ENCODE measurements around the gene LIMCH1. TPM values are rescaled to one million over a fixed set of nuclear protein-coding genes. Genes with fewer than 3 reads are reported as not detected.

The LIMCH1 gene
- total and polyA plus RNA-seq, 10 donors: 14.4 to 434 (median 212) TPM

DNA sequence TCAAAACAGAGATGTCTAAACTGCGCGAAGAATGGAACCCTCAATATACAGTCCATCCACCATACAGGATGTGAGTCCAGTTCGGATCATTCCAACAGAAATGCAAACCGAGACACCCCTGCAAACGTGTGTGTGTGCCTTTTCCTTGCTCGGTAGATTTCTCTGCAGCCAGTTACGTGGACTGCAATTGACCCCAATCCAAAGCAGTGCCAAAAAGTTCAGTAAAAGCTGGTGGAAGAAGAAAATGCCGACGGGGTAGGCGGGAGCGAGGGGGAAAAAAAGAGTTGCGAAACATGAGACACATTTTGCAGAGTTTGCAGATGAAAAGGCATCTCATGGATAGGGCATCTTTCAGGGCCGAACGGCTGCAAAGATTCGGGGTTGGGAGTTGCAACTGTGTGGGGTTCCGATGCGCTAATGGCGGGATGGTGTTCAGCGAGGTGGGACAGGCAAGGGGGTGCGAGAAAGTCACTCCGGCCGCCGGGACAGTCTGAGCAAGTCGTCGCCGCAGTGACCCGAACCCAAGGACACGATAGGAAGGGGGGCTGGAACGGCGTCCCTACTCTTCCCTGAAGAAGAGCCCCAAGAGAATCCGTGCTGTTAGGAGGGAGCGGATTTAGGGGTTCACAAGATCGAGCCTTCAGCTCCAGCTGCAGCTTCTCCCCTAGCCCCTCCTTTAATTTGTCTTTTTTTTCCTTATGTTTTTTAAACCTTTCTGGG is 206.8 kb downstream of the LIMCH1 start:
- TF ChIP-seq, protein P1, sequence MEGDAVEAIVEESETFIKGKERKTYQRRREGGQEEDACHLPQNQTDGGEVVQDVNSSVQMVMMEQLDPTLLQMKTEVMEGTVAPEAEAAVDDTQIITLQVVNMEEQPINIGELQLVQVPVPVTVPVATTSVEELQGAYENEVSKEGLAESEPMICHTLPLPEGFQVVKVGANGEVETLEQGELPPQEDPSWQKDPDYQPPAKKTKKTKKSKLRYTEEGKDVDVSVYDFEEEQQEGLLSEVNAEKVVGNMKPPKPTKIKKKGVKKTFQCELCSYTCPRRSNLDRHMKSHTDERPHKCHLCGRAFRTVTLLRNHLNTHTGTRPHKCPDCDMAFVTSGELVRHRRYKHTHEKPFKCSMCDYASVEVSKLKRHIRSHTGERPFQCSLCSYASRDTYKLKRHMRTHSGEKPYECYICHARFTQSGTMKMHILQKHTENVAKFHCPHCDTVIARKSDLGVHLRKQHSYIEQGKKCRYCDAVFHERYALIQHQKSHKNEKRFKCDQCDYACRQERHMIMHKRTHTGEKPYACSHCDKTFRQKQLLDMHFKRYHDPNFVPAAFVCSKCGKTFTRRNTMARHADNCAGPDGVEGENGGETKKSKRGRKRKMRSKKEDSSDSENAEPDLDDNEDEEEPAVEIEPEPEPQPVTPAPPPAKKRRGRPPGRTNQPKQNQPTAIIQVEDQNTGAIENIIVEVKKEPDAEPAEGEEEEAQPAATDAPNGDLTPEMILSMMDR (IDR thresholded peaks at IDR 0.05 in 8 of 11, conservative IDR thresholded peaks at IDR 0.05 in 3 of 11): no peak
- TF ChIP-seq POLR2A (IDR thresholded peaks at IDR 0.05): no peak
- no peak for TF ChIP-seq POLR2AphosphoS5 (IDR thresholded peaks at IDR 0.05)
- Histone ChIP-seq H3K9me3 (peaks cover 0 to 6% (median 0%) of the 10 kb centered on the region in 8 donors), H3K4me1 (peaks cover 0 to 21% (median 4%) of the 10 kb centered on the region in 6 donors), H3K36me3 (no peaks in the 10 kb centered on the region), H3K27me3 (replicated peaks in 1 of 7) (peaks cover 17 to 94% (median 62%) of the 10 kb centered on the region in 7 donors), H3K4me3 (no peak overlapping the region), H3K27ac (no peak overlapping the region)
- intact Hi-C loops (cut with DNase I; ENCODE audit: low total_unique reads): no loop called here
- no peak for DNase-seq
- WGBS, 5 donors: 11 to 17% (median 14%) methylated on average over 33 of the region's 33 CpGs

DNA sequence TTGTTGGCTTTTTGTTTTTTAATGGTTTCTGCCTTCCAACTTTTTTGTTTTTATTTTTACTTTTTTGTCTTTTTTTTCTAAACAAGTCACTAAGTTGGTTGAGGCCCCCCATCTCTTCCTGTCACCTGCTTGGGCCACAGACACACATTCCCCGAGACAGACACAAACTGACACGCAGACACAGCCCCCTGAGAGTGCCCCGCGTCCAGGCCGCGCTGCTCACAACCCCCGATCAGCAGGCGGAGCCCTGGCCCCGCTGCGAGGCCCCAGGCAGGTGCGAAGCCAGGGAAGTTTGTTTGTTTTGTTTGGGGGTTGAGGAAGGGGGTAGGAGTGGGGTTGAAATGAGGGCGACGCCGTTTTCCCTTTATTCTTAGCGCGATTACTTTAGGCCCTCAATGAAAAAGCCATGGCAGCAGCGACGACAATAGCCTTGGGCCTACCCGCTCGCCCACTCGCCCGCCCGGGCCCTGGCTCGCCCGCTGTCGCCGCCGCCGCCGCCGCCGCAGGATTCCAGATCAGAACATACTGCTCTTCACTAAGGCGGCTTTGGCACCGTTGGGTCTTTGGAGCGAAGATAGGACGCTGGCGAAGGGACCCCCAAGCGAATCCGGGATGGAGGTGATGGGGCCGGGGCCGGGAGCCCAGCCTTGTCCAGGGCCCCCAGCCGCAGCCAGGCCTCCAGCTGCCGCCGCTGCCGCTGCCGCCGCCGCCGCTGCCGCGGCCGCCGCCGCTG is 207.5 kb downstream of the LIMCH1 start:
- Histone ChIP-seq H3K4me3 (no peak overlapping the region), H3K36me3 (no peaks in the 10 kb centered on the region), H3K4me1 (peaks cover 0 to 25% (median 6%) of the 10 kb centered on the region in 6 donors), H3K27ac (no peak overlapping the region), H3K9me3 (peaks cover 0 to 6% (median 0%) of the 10 kb centered on the region in 8 donors), H3K27me3 (replicated peaks in 1 of 7) (peaks cover 17 to 94% (median 69%) of the 10 kb centered on the region in 7 donors)
- no peak for TF ChIP-seq POLR2AphosphoS5 (IDR thresholded peaks at IDR 0.05)
- TF ChIP-seq POLR2A (IDR thresholded peaks at IDR 0.05): no peak
- TF ChIP-seq, protein P1 (IDR thresholded peaks at IDR 0.05 in 8 of 11, conservative IDR thresholded peaks at IDR 0.05 in 3 of 11): no peak
- DNase-seq: no peak
- WGBS, 5 donors: 11 to 14% (median 14%) methylated on average over 38 to 54 of the region's 54 CpGs
- intact Hi-C loops (cut with DNase I; ENCODE audit: low total_unique reads): no loop called here

DNA sequence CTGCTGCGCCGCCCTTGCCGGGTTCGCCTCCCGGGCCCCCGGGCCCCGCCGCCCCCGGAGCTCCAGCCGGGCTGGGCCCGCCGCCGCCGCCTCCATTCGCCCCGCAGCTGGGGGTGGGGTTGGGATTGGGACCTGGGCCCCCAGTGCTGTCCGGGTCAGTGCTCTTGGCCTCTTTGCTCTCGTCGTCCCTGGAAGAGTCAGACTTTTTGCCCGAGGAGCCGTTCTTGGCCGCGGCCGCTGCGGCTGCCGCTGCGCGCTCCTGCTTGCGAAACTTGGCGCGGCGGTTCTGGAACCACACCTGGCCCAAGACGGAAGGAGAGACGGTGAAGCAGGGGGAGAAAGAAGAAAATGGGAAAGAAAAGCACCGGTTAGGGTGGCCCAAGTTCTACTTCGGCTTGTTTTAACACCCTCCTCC is 208.1 kb downstream of the LIMCH1 start:
- Histone ChIP-seq H3K9me3 (peaks cover 0 to 6% (median 0%) of the 10 kb centered on the region in 8 donors), H3K27ac (no peak overlapping the region), H3K36me3 (no peaks in the 10 kb centered on the region), H3K4me1 (peaks cover 0 to 31% (median 9%) of the 10 kb centered on the region in 6 donors), H3K4me3 (no peak overlapping the region), H3K27me3 (replicated peaks in 1 of 7) (peaks cover 17 to 96% (median 75%) of the 10 kb centered on the region in 7 donors)
- no peak for DNase-seq
- WGBS, 5 donors: 4 to 14% (median 8%) methylated on average over 19 to 36 of the region's 36 CpGs
- intact Hi-C loops (cut with DNase I; ENCODE audit: low total_unique reads): no loop called here
- TF ChIP-seq POLR2AphosphoS5 (IDR thresholded peaks at IDR 0.05): no peak
- no peak for TF ChIP-seq POLR2A (IDR thresholded peaks at IDR 0.05)
- TF ChIP-seq, protein P1 (IDR thresholded peaks at IDR 0.05 in 8 of 11, conservative IDR thresholded peaks at IDR 0.05 in 3 of 11): no peak
